C4-2B (cell line): ENCODE results near the gene ZNF488.

Experiments
- H3K27ac ChIP-seq: fragments of 450-650 bp; 2 replicates; pipeline ENCODE4 v1.5.1; 2017
- CTCF ChIP-seq: fragments of 450-650 bp; conservative IDR thresholded peaks from 2 replicates; pipeline ENCODE4 v1.5.1; 2017; ENCODE audit warnings: mild to moderate bottlenecking
- ZFX ChIP-seq: fragments of 450-650 bp; IDR thresholded peaks from 2 replicates; pipeline ENCODE4 v1.6.1; 2017

ZNF488 gene

GRCh38 chr10:47336387-47337134 is 47.5 kb downstream of the ZNF488 start:
- TF ChIP-seq ZFX = no peak
- TF ChIP-seq CTCF = no peak
- H3K27ac ChIP-seq = no peak overlapping the region

- no peak for TF ChIP-seq CTCF
- no peak for TF ChIP-seq ZFX
- no peak overlapping the region for H3K27ac ChIP-seq
These were observed 48.2 kb downstream of the ZNF488 start for GRCh38 chr10:47335906-47336305.

GRCh38 chr10:47334466-47335295 is 49.4 kb downstream of the ZNF488 start:
- TF ChIP-seq ZFX (no peak), CTCF (no peak)
- no peak overlapping the region for H3K27ac ChIP-seq

GRCh38 chr10:47333532-47333931 is 50.6 kb downstream of the ZNF488 start:
- TF ChIP-seq CTCF (no peak), ZFX (no peak)
- H3K27ac ChIP-seq = no peak overlapping the region

- no peak overlapping the region for H3K27ac ChIP-seq
- TF ChIP-seq CTCF (no peak), ZFX (no peak)
These were observed 51.1 kb downstream of the ZNF488 start for GRCh38 chr10:47332946-47333345.

GRCh38 chr10:47332371-47332770 is 51.7 kb downstream of the ZNF488 start:
- TF ChIP-seq CTCF (no peak), ZFX (no peak)
- H3K27ac ChIP-seq = no peak overlapping the region

- no peak overlapping the region for H3K27ac ChIP-seq
- no peak for TF ChIP-seq ZFX
- no peak for TF ChIP-seq CTCF
These were observed 52.1 kb downstream of the ZNF488 start for GRCh38 chr10:47331954-47332353.
